Endothelial cell of umbilical vein (primary cell): ENCODE data around the gene BCAS3. TPM values are rescaled to one million over a fixed set of nuclear protein-coding genes. Genes with fewer than 3 reads are reported as not detected.

Experiments used
- BruUV-seq: library from RNA; stranded (reverse); fragments of 400-500 nt; replicated peaks from 2 replicates; lab custom pipeline; 2021; lab: Mats Ljungman, UMichigan
- CTCF ChIA-PET: fragments of 300-600, 350-600 bp; sonication (Branson Sonifier 250); formaldehyde crosslinking; loops from one replicate; lab custom pipeline; 2021; ENCODE audit warnings: antibody characterized with exemption, inconsistent platforms; lab: Charles Lee
- POLR2A ChIA-PET: fragments of 300-600, 350-600 bp; sonication (Branson Sonifier 250); formaldehyde crosslinking; loops from one replicate; lab custom pipeline; 2021; ENCODE audit warnings: antibody characterized with exemption, inconsistent platforms; lab: Charles Lee
- DNase-seq: peaks from one replicate; pipeline ENCODE4 v3.0.0-alpha.2; 2011; ENCODE audit warnings: low read depth, low spot score
- FAIRE-seq: peaks from 2 replicates; lab custom pipeline; 2011; peaks lifted over from hg19 to GRCh38; lab: Jason Lieb, UNC
- H2AFZ ChIP-seq: 2 replicates; pipeline ENCODE4 v1.6.0; 2012; ENCODE audit warnings: low read depth, low read length, control low read depth, inconsistent platforms
- H3K27ac ChIP-seq: 2 replicates; pipeline ENCODE4 v1.5.1; 2011; ENCODE audit warnings: low read depth, mild to moderate bottlenecking, control low read depth, low read length, moderate library complexity; ENCODE audit not compliant: insufficient read depth
- H3K27me3 ChIP-seq, 2 experiments: 2 replicates each; pipeline versions ENCODE4 v1.6.0 to v1.6.1; 2011; ENCODE audit warnings: low read length in 2 of 2, mixed read lengths in 1 of 2; ENCODE audit not compliant: control insufficient read depth in 2 of 2, insufficient read depth in 2 of 2
- H3K36me3 ChIP-seq, 2 experiments: 2 replicates in 1 of 2; 3 replicates in 1 of 2; pipeline ENCODE4 v1.5.1; 2011; ENCODE audit warnings: low read length in 2 of 2, mild to moderate bottlenecking in 1 of 2, moderate library complexity in 1 of 2; ENCODE audit not compliant: control insufficient read depth in 2 of 2, insufficient read depth in 2 of 2; ENCODE audit errors: extremely low read depth in 1 of 2
- H3K4me1 ChIP-seq: 3 replicates; pipeline ENCODE4 v1.5.1; 2011; ENCODE audit warnings: mild to moderate bottlenecking, low read length; ENCODE audit not compliant: control insufficient read depth, insufficient read depth; ENCODE audit errors: extremely low read depth
- H3K4me2 ChIP-seq: 2 replicates; pipeline ENCODE4 v1.6.1; 2011; ENCODE audit warnings: low read length, control low read depth, mixed read lengths; ENCODE audit not compliant: insufficient read depth
- H3K4me3 ChIP-seq, 3 experiments: fragments of 200-600 bp in 1 of 3; sonication (generic), shearing (Covaris generic) in 1 of 3; replicated peaks in 1 of 3; 2 replicates each; pipeline ENCODE4 v1.5.1; 2011 to 2016; ENCODE audit warnings: control low read depth in 3 of 3, low read length in 3 of 3, mild to moderate bottlenecking in 2 of 3, inconsistent platforms in 1 of 3, low read depth in 1 of 3, moderate library complexity in 1 of 3; ENCODE audit not compliant: insufficient read depth in 1 of 3
- H3K79me2 ChIP-seq: 2 replicates; pipeline ENCODE4 v1.6.0; 2012; ENCODE audit warnings: low read length, inconsistent platforms; ENCODE audit not compliant: control insufficient read depth, insufficient read depth
- H3K9ac ChIP-seq: replicated peaks from 2 replicates; pipeline ENCODE3; 2011; ENCODE audit warnings: low read length, control low read depth; ENCODE audit not compliant: insufficient read depth; ENCODE audit errors: extremely low read depth
- H3K9me1 ChIP-seq: replicated peaks from 3 replicates; pipeline ENCODE4 v1.6.0; 2011; ENCODE audit warnings: mild to moderate bottlenecking, low read length; ENCODE audit not compliant: control insufficient read depth, insufficient read depth; ENCODE audit errors: extremely low read depth
- H3K9me3 ChIP-seq: replicated peaks from 2 replicates; pipeline ENCODE4 v1.5.1; 2012; ENCODE audit warnings: low read length, inconsistent platforms; ENCODE audit not compliant: control insufficient read depth, insufficient read depth
- H4K20me1 ChIP-seq: replicated peaks from 2 replicates; pipeline ENCODE3; 2011; ENCODE audit warnings: mild to moderate bottlenecking, low read length; ENCODE audit not compliant: control insufficient read depth, insufficient read depth; ENCODE audit errors: extremely low read depth
- CTCF ChIP-seq, 2 donors: IDR thresholded peaks; 1 replicate in 1 of 2; 2 replicates in 1 of 2; pipeline ENCODE4 v1.5.1; 2011; ENCODE audit warnings: low read length in 2 of 2, mild to moderate bottlenecking in 2 of 2, moderate library complexity in 2 of 2, control low read depth in 1 of 2, inconsistent platforms in 1 of 2, low read depth in 1 of 2; ENCODE audit not compliant: insufficient read depth in 1 of 2; ENCODE audit errors: extremely low read depth in 1 of 2
- EZH2 ChIP-seq: IDR thresholded peaks from 2 replicates; pipeline ENCODE4 v1.6.1; 2012; ENCODE audit warnings: borderline replicate concordance, low read depth, mild to moderate bottlenecking, moderate library complexity, low read length, inconsistent platforms; ENCODE audit not compliant: severe bottlenecking
- FOS ChIP-seq: IDR thresholded peaks from 2 replicates; pipeline ENCODE4 v1.6.1; 2011; ENCODE audit warnings: mild to moderate bottlenecking, low read length, moderate library complexity, borderline replicate concordance; ENCODE audit not compliant: insufficient read depth
- GATA2 ChIP-seq: IDR thresholded peaks from 2 replicates; pipeline ENCODE4 v1.7.0; 2011; ENCODE audit warnings: low read depth, mild to moderate bottlenecking, moderate library complexity, mixed read lengths, low read length; ENCODE audit not compliant: insufficient read length, insufficient read depth
- JUN ChIP-seq: IDR thresholded peaks from 2 replicates; pipeline ENCODE4 v1.6.1; 2011; ENCODE audit warnings: borderline replicate concordance, low read depth; ENCODE audit not compliant: insufficient read length, insufficient read depth
- MYC ChIP-seq: IDR thresholded peaks from one replicate; pipeline ENCODE4 v1.6.1; 2011; ENCODE audit warnings: mild to moderate bottlenecking, low read depth, low read length
- POLR2A ChIP-seq: IDR thresholded peaks from 2 replicates; pipeline ENCODE4 v1.6.1; 2012; ENCODE audit warnings: low read depth, mild to moderate bottlenecking, control low read depth, low read length
- POLR2AphosphoS5 ChIP-seq: IDR thresholded peaks from 2 replicates; pipeline ENCODE4 v1.6.1; 2012; ENCODE audit warnings: low read depth, mild to moderate bottlenecking, control low read depth, low read length, moderate library complexity; ENCODE audit not compliant: insufficient read depth
- dilution Hi-C: fragments of 300-500 bp; cut with MboI; formaldehyde crosslinking; loops from one replicate; pipeline ENCODE4 v1.15.0; 2019; ENCODE audit warnings: low sequenced_read_pairs; ENCODE audit not compliant: extremely low pct_ligation_motif_present
- intact Hi-C: fragments of 100-400 bp; cut with micrococcal nuclease; formaldehyde crosslinking; loops from one replicate; pipeline ENCODE4 v1.10.0; 2022
- polyA plus RNA-seq, 4 experiments: library from polyadenylated mRNA; depleted of rRNA in 3 of 4; stranded (reverse) in 3 of 4; unstranded in 1 of 4; fragments of >200 nt; gene quantifications; 2 replicates each; pipeline versions ENCODE4 v1.2.1 to v1.2.3, GENCODE V29; 2011 to 2012; ENCODE audit warnings: missing spikeins in 1 of 4
- total RNA-seq: library from RNA; stranded (reverse); gene quantifications from 2 replicates; pipeline ENCODE4 v1.2.3, GENCODE V29; 2021
- TF ChIP-seq, protein P1 (sequence below): IDR thresholded peaks from 2 replicates; pipeline ENCODE4 v1.6.1; 2011; ENCODE audit not compliant: insufficient read depth, insufficient read length

The BCAS3 gene
- total and polyA plus RNA-seq, 2 donors (not counting 3 experiments of a cell fraction or from before 2014, with no cell fraction given): 8.2 to 16.0 TPM

GRCh38 chr17:61209525-61209924 is 531.9 kb downstream of the BCAS3 start:
- Histone ChIP-seq H3K4me2 (no peak overlapping the region), H3K9ac (no peak overlapping the region), H3K4me3 (no peak overlapping the region), H3K36me3 (no peaks in the 10 kb centered on the region), H4K20me1 (no peaks in the 10 kb centered on the region), H2AFZ (no peak overlapping the region), H3K9me3 (no peaks in the 10 kb centered on the region), H3K79me2 (no peaks in the 10 kb centered on the region), H3K27me3 (peaks cover 1 to 4% of the 10 kb centered on the region in 2 experiments), H3K4me1 (no peaks in the 10 kb centered on the region), H3K9me1 (no peaks in the 10 kb centered on the region), H3K27ac (no peak overlapping the region)
- no peak for DNase-seq
- CTCF ChIA-PET: no interaction called here
- intact Hi-C loops (no loop called here), dilution Hi-C loops (no loop called here)
- POLR2A ChIA-PET: no interaction called here
- TF ChIP-seq CTCF (IDR thresholded peaks at IDR 0.05; ENCODE audit: extremely low read depth in 1 of 2, insufficient read depth in 1 of 2, low read depth in 1 of 2, low read length in 2 of 2) (no peak), GATA2 (no peak), JUN (no peak), POLR2A (no peak), MYC (no peak), EZH2 (no peak), POLR2AphosphoS5 (no peak), FOS (no peak)
- TF ChIP-seq, protein P1, sequence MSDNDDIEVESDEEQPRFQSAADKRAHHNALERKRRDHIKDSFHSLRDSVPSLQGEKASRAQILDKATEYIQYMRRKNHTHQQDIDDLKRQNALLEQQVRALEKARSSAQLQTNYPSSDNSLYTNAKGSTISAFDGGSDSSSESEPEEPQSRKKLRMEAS: no peak
- FAIRE-seq: no peak
- BruUV-seq: no TSS peak
